HepG2 (cell line): ENCODE data around the gene HMCN2. TPM values are rescaled to one million over a fixed set of nuclear protein-coding genes. Genes with fewer than 3 reads are reported as not detected.

Source experiments
- ATAC-seq: fragments of 200-7000 bp; cut with Tn5 transposase; 3 replicates; pipeline ENCODE4 v1.9.1; 2020; ENCODE audit warnings: mild to moderate bottlenecking, moderate library complexity
- BruUV-seq: library from RNA; stranded (reverse); fragments of 400-500 nt; replicated peaks from 2 replicates; lab custom pipeline; 2021; lab: Mats Ljungman, UMichigan
- CTCF ChIA-PET: fragments of 300-600 bp; formaldehyde crosslinking; extraction: SDS; loops from one replicate; lab custom pipeline; 2021; ENCODE audit warnings: low total read pairs, inconsistent platforms, low intra/inter-chr PET ratio; lab: Yijun Ruan, JAX
- POLR2A ChIA-PET: fragments of 350-600 bp; sonication (Branson Sonifier 250); formaldehyde crosslinking; loops from one replicate; lab custom pipeline; 2020; ENCODE audit warnings: antibody characterized with exemption, inconsistent platforms; lab: Yijun Ruan, JAX
- DNase-seq: peaks from one replicate; pipeline ENCODE4 v3.0.0-alpha.2; 2015; ENCODE audit warnings: low spot score
- FAIRE-seq: peaks from 3 replicates; lab custom pipeline; 2011; peaks lifted over from hg19 to GRCh38; lab: Jason Lieb, UNC
- H2AFZ ChIP-seq: one replicate; pipeline ENCODE4 v1.6.1; 2011; ENCODE audit warnings: low read length, inconsistent platforms
- H3K27ac ChIP-seq: fragments of 300-600 bp; 3 replicates; pipeline ENCODE4 v1.8.0; 2011; ENCODE audit warnings: mixed run types, mild to moderate bottlenecking, mixed read lengths, low read length, inconsistent platforms; ENCODE audit not compliant: insufficient read depth; ENCODE audit errors: extremely low read length
- H3K27me3 ChIP-seq, 2 experiments: fragments of 200-600 bp in 1 of 2; 2 replicates in 1 of 2; 3 replicates in 1 of 2; pipeline versions ENCODE4 v1.6.0 to v1.8.0; 2011; ENCODE audit warnings: low read length in 2 of 2, mild to moderate bottlenecking in 2 of 2, moderate library complexity in 2 of 2, inconsistent platforms in 1 of 2; ENCODE audit not compliant: insufficient read depth in 2 of 2, control insufficient read depth in 1 of 2
- H3K36me3 ChIP-seq, 2 experiments: fragments of 200-600 bp in 1 of 2; replicated peaks in 1 of 2; 2 replicates in 1 of 2; 3 replicates in 1 of 2; pipeline versions ENCODE4 v1.5.1 to v1.8.0; 2011; ENCODE audit warnings: low read length in 2 of 2, inconsistent platforms in 1 of 2; ENCODE audit not compliant: insufficient read depth in 2 of 2, control insufficient read depth in 1 of 2
- H3K4me1 ChIP-seq: 2 replicates; pipeline ENCODE4 v1.5.1; 2012; ENCODE audit warnings: low read length, inconsistent platforms; ENCODE audit not compliant: insufficient read depth
- H3K4me2 ChIP-seq: 2 replicates; pipeline ENCODE4 v1.6.0; 2011; ENCODE audit warnings: low read depth, low read length, inconsistent platforms
- H3K4me3 ChIP-seq, 3 experiments: fragments of 200-600 bp in 1 of 3; sonication (generic), shearing (Covaris generic) in 1 of 3; replicated peaks in 1 of 3; 2 replicates each; pipeline ENCODE4 v1.5.1; 2011 to 2016; ENCODE audit warnings: low read length in 3 of 3, inconsistent platforms in 2 of 3, low read depth in 2 of 3, mild to moderate bottlenecking in 2 of 3, control low read depth in 1 of 3, mixed read lengths in 1 of 3; ENCODE audit not compliant: insufficient read depth in 1 of 3
- H3K79me2 ChIP-seq: one replicate; pipeline ENCODE4 v1.6.1; 2011; ENCODE audit warnings: low read length, inconsistent platforms; ENCODE audit not compliant: insufficient read depth
- H3K9ac ChIP-seq: 2 replicates; pipeline ENCODE4 v1.6.0; 2011; ENCODE audit warnings: mild to moderate bottlenecking, low read depth, low read length, inconsistent platforms; ENCODE audit not compliant: insufficient read depth
- H3K9me3 ChIP-seq: 2 replicates; pipeline ENCODE4 v1.5.1; 2012; ENCODE audit warnings: mild to moderate bottlenecking, low read length
- H4K20me1 ChIP-seq: 2 replicates; pipeline ENCODE4 v1.6.0; 2011; ENCODE audit warnings: inconsistent platforms, mild to moderate bottlenecking, low read length, moderate library complexity; ENCODE audit not compliant: insufficient read depth
- AHR ChIP-seq: IDR thresholded peaks from 2 replicates; pipeline ENCODE4 v1.6.1; 2018; ENCODE audit warnings: missing genetic modification reagents, missing compliant biosample characterization
- BCL6 ChIP-seq: IDR thresholded peaks from 2 replicates; pipeline ENCODE4 v1.6.1; 2016; ENCODE audit warnings: missing genetic modification reagents, missing compliant biosample characterization
- FOXA1 ChIP-seq, 2 experiments: fragments of 450-650 bp in 1 of 2; sonication (generic) in 1 of 2; formaldehyde crosslinking in 1 of 2; IDR thresholded peaks; 2 replicates each; pipeline versions ENCODE4 v1.4.0 to v1.6.1; 2016 to 2020; ENCODE audit warnings: missing genetic modification reagents in 1 of 2
- STAG1 ChIP-seq: sonication (generic); formaldehyde crosslinking; IDR thresholded peaks from 2 replicates; pipeline ENCODE4 v1.4.0; 2020; ENCODE audit warnings: missing genetic modification reagents
- ZKSCAN8 ChIP-seq: IDR thresholded peaks from 2 replicates; pipeline ENCODE4 v1.6.1; 2016; ENCODE audit warnings: borderline replicate concordance, missing genetic modification reagents, missing compliant biosample characterization
- WGBS: methylation state at CpG from one replicate; pipeline ENCODE4 v1.1.6; 2017; ENCODE audit warnings: low lambda C conversion rate; 5-methylcytosine and 5-hydroxymethylcytosine counted together
- in situ Hi-C: cut with HindIII; loops from 2 replicates; pipeline ENCODE4 v1.10.0; 2017; ENCODE audit warnings: low pct_unique_long_range_greater_than_20kb; ENCODE audit not compliant: extremely low pct_ligation_motif_present
- intact Hi-C: fragments of 100-400 bp; cut with micrococcal nuclease; formaldehyde crosslinking; loops from one replicate; pipeline ENCODE4 v1.10.0; 2022; ENCODE audit not compliant: unreplicated experiment
- polyA plus RNA-seq, 8 experiments: library from polyadenylated mRNA; depleted of rRNA in 3 of 8; stranded (reverse) in 7 of 8; unstranded in 1 of 8; fragments of >200 nt; fragmentation: Illumina TruSeq in 4 of 8; extraction: Trizol in 4 of 8; gene quantifications; 2 replicates each; pipeline versions ENCODE4 v1.2.1 to v1.2.3, GENCODE V29; 2011 to 2016; ENCODE audit warnings: low read depth in 4 of 8, missing spikeins in 1 of 8, mixed read lengths in 1 of 8; ENCODE audit not compliant: insufficient read depth in 1 of 8
- total RNA-seq, 5 experiments: library from RNA; depleted of rRNA; stranded (reverse); fragments of >200 nt; fragmentation: Illumina TruSeq; extraction: Trizol; gene quantifications; 2 replicates each; pipeline ENCODE4 v1.2.3, GENCODE V29; 2016; ENCODE audit warnings: low read depth in 1 of 5
- TF ChIP-seq, protein P1 (sequence below): sonication (generic); formaldehyde crosslinking; IDR thresholded peaks from 2 replicates; pipeline ENCODE4 v1.4.0; 2020; ENCODE audit warnings: missing genetic modification reagents

The HMCN2 gene
- total and polyA plus RNA-seq, 2 of the 13 experiments (the other 11 are each of a cell fraction or from before 2014, with no cell fraction given): 0.09 TPM; not detected in 1

DNA sequence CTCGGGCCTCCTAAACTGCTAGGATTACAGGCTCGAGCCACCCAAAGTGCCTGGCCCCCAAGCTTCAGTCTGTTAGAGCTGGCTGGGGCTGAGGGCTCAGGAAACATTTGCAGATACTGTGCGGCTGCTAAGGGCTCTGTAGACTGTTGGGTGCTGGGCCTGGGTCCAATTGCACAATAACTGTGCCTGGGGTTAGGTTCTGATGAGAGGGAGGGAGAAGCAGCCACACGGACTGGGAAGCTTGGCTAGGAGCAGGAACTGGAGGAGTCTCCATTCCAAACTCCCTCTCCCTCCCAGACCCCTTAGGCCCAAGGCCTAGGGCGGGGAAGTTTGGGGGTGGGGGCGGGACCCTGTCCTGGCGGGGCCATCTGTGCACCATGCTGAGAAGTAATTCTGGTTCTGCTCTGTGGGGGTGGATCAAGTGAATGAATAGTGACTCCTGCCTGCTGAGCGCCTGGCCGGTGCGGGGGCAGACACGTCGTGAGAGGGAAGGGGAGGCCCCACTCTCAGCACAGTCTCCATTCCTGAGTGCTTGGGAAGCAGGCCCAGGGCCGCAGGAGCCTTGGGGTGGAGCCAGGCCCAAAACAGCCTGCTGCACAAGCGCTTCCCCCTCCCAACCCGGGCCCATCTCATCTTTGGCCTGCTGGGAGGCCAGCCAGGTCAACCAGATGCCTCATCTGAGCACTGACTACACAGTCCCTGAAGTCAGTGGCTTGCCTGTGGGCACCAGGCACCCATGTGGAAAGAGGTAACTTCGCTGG lies 180.7 kb downstream of the HMCN2 start (continued):
- TF ChIP-seq ZKSCAN8: no peak
- TF ChIP-seq STAG1 (CRISPR knock-in tag): no peak
- TF ChIP-seq BCL6 (CRISPR knock-in tag): no peak
- TF ChIP-seq, all 625 proteins: peak for 21

DNA sequence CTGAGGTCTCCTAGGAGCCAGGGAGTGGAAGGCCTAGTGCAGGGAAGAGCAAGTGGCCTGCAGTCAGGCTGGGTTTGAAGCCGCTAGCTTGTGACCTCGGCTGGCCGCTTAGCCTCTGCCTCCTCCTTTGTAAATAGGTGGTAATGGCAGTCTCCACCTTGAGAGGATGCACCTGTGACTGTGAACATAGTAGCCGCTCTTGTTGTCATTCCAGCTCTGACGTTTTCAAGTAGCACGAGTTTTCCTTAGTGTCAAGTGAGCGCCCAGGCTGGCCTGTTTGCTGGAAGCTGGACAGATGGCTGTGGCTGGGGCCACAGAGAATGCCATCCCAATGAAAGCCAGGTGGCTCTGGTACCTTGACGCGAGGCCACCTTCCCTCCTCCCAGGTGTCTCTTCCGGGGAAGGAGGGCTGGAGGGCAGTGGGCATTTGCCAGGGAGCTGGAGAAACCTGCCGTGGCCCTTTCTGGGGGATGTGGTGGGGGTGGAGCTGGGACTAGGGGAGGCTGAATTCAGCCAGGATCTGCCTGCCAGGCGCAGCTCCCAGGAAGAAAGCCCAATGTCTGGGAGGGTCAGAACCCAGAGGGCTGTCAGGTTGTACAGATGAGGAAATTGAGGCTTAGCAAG lies 181.7 kb downstream of the HMCN2 start:
- H4K20me1 ChIP-seq: peaks cover 7% of the 10 kb centered on the region; the same call in 1 of the 2 replicates
- 80% methylated on average over 7 of the region's 12 CpGs for WGBS

More for the DNA sequence above, 181.7 kb downstream of the HMCN2 start:
- H3K4me1 ChIP-seq: peaks cover 81% of the 10 kb centered on the region
- DNase-seq (no peak), FAIRE-seq (no peak), ATAC-seq (no peak)
- no peak overlapping the region for H3K9ac ChIP-seq
- intact Hi-C loops: no loop called here
- H2AFZ ChIP-seq: no peak overlapping the region
- no peaks in the 10 kb centered on the region for H3K36me3 ChIP-seq
- BruUV-seq: no TSS peak
- H3K79me2 ChIP-seq: no peaks in the 10 kb centered on the region
- CTCF ChIA-PET: no interaction called here
- H3K27ac ChIP-seq: no peak overlapping the region
- TF ChIP-seq AHR (CRISPR knock-in tag) (no peak), FOXA1 (IDR thresholded peaks at IDR 0.05) (no peak), FOXA1 (CRISPR knock-in tag; IDR thresholded peaks at IDR 0.05) (peak; percentile 5; the same call in 1 of the 2 replicates)
- TF ChIP-seq, protein P1, sequence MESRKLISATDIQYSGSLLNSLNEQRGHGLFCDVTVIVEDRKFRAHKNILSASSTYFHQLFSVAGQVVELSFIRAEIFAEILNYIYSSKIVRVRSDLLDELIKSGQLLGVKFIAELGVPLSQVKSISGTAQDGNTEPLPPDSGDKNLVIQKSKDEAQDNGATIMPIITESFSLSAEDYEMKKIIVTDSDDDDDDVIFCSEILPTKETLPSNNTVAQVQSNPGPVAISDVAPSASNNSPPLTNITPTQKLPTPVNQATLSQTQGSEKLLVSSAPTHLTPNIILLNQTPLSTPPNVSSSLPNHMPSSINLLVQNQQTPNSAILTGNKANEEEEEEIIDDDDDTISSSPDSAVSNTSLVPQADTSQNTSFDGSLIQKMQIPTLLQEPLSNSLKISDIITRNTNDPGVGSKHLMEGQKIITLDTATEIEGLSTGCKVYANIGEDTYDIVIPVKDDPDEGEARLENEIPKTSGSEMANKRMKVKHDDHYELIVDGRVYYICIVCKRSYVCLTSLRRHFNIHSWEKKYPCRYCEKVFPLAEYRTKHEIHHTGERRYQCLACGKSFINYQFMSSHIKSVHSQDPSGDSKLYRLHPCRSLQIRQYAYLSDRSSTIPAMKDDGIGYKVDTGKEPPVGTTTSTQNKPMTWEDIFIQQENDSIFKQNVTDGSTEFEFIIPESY (CRISPR knock-in tag): peak; percentile 97
- TF ChIP-seq, all 625 proteins: peak for 2
- in situ Hi-C loops: no loop called here
- H3K9me3 ChIP-seq: no peaks in the 10 kb centered on the region
- POLR2A ChIA-PET: interaction anchor here (0.8 to 1.5 kb wide), 2 partner anchors 52 to 246 kb away, joined by 4 to 5 read pairs; partner anchors contain the start of gene EXOSC2
- H3K27me3 ChIP-seq: no peaks in the 10 kb centered on the region; a peak in 1 of 5 replicates
- peak overlapping the region; percentile 93 for H3K4me2 ChIP-seq
- no peak overlapping the region for H3K4me3 ChIP-seq
